Glutamatergic neuron (in vitro differentiated cells): ENCODE data around the gene MCCD1. TPM values are rescaled to one million over a fixed set of nuclear protein-coding genes. Genes with fewer than 3 reads are reported as not detected.

Source experiments
- DNase-seq: peaks from one replicate; pipeline ENCODE4 v3.0.0; 2022
- H3K27ac Mint-ChIP-seq: one replicate; pipeline ENCODE4 v1.8.0; 2020; ENCODE audit warnings: mild to moderate bottlenecking, mixed read lengths, inconsistent platforms; ENCODE audit not compliant: unreplicated experiment
- H3K27me3 Mint-ChIP-seq: one replicate; pipeline ENCODE4 v1.8.0; 2020; ENCODE audit warnings: mild to moderate bottlenecking, moderate library complexity, mixed read lengths, inconsistent platforms; ENCODE audit not compliant: unreplicated experiment
- H3K36me3 Mint-ChIP-seq: one replicate; pipeline ENCODE4 v1.8.0; 2020; ENCODE audit warnings: mild to moderate bottlenecking, mixed read lengths, inconsistent platforms; ENCODE audit not compliant: unreplicated experiment
- H3K4me1 Mint-ChIP-seq: one replicate; pipeline ENCODE4 v1.8.0; 2020; ENCODE audit warnings: mild to moderate bottlenecking, low read depth, mixed read lengths, inconsistent platforms; ENCODE audit not compliant: unreplicated experiment
- H3K4me3 Mint-ChIP-seq: one replicate; pipeline ENCODE4 v1.8.0; 2020; ENCODE audit warnings: mild to moderate bottlenecking, mixed read lengths, inconsistent platforms; ENCODE audit not compliant: unreplicated experiment
- H3K9me3 Mint-ChIP-seq: one replicate; pipeline ENCODE4 v1.8.0; 2020; ENCODE audit warnings: mild to moderate bottlenecking, moderate library complexity, mixed read lengths, inconsistent platforms; ENCODE audit not compliant: unreplicated experiment
- total RNA-seq: library from RNA; stranded (reverse); fragmentation: NEBNext Ultra II Directional; extraction: Animal tissue kit (Norgen Biotek cat#: 25700); gene quantifications from one replicate; pipeline ENCODE4 v1.2.1, GENCODE V29; 2021; ENCODE audit not compliant: unreplicated experiment
- TF ChIP-seq, protein P1 (sequence below): fragments of 200-600 bp; sonication (generic); IDR thresholded peaks from one replicate; pipeline ENCODE4 v1.5.0; 2021; ENCODE audit not compliant: partially characterized antibody, unreplicated experiment

MCCD1 gene
- total RNA-seq, 1 donor from 2014 or later: not detected

GRCh38 chr6:31541059-31541657 is 12.4 kb downstream of the MCCD1 start:
- Mint-ChIP-seq H3K4me3 (peak overlapping the region; percentile 100), H3K36me3 (peaks cover 20% of the 10 kb centered on the region), H3K27me3 (peaks cover 13% of the 10 kb centered on the region), H3K27ac (peak overlapping the region; percentile 100), H3K9me3 (peaks cover 22% of the 10 kb centered on the region), H3K4me1 (peaks cover 40% of the 10 kb centered on the region)
- TF ChIP-seq, protein P1, sequence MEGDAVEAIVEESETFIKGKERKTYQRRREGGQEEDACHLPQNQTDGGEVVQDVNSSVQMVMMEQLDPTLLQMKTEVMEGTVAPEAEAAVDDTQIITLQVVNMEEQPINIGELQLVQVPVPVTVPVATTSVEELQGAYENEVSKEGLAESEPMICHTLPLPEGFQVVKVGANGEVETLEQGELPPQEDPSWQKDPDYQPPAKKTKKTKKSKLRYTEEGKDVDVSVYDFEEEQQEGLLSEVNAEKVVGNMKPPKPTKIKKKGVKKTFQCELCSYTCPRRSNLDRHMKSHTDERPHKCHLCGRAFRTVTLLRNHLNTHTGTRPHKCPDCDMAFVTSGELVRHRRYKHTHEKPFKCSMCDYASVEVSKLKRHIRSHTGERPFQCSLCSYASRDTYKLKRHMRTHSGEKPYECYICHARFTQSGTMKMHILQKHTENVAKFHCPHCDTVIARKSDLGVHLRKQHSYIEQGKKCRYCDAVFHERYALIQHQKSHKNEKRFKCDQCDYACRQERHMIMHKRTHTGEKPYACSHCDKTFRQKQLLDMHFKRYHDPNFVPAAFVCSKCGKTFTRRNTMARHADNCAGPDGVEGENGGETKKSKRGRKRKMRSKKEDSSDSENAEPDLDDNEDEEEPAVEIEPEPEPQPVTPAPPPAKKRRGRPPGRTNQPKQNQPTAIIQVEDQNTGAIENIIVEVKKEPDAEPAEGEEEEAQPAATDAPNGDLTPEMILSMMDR: no peak
- peak; percentile 28 for DNase-seq

DNA sequence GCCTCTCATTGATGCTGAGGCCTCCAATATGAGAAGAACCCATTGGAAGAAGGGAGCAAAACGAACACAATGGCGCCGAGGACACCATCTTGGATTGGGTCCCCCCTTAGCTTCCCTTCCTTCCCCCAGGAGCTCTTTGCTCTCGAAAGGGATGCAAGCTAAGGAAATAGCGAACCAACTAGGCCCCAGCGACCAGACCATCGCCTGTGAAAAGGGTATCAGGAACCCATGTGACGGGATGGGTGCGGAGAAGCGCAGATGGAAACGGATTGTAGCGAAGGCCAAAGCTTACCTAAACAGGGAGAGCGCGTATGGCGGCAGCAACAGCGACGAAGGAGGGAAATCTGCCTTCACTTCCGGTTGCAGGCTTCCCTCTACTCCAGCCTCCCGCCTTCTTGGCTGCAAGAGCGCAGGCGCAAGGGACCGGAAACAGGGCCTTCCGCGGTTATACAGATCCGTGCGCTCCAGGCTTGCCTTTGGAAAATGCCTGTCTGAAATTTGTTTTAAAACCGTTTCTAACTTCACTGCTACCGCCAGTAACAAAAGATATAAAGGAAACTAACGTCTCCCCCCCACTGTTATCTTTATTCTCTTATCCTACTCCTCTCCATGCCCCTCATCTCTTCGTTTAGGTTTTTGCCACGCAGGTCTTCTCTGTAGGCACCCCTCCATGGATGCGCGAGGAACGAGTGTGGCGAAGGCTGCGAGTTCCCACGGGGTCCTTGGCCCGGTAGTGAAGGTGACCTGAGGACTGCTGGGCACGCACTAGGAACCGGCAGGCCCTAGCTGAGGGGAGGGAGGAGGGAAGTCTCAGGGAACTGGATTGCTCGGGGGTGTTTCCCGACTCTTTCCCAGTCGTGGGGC is 13.1 kb downstream of the MCCD1 start, which contains the start of gene DDX39B:
TSS of gene DDX39B (minus strand) at position 346 of the 864 bp plus-strand sequence. CDS start 1,471 bp downstream, outside the sequence.
- Mint-ChIP-seq H3K27me3 (peaks cover 19% of the 10 kb centered on the region), H3K36me3 (peaks cover 20% of the 10 kb centered on the region), H3K4me1 (peaks cover 40% of the 10 kb centered on the region), H3K9me3 (peaks cover 29% of the 10 kb centered on the region), H3K27ac (peak within 1 kb of the TSS; percentile 100), H3K4me3 (peak within 1 kb of the TSS; percentile 100)
- TF ChIP-seq, protein P1: no peak
- peak; percentile 93 for DNase-seq

DNA sequence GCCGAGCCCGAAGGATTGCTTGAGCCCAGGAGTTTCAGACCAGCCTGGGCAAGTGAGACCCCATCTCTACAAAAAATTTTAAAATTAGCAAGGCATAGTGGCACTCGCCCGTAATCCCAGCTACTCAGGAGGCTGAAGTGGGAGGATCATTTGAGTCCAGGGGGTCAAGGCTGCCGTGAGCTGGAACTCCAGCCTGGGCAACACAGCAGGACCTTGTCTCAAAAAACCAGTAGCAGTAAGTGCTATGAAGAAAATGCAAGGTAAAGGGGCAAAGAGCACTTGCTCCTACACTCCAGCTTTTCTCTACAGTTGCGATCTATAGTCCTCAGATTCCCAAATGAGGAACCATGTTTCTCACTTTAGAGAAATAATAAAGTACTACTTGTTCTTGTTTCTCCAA is 14.9 kb downstream of the MCCD1 start:
- peaks cover 21% of the 10 kb centered on the region for H3K27me3 Mint-ChIP-seq
- peak overlapping the region; percentile 100 for H3K4me3 Mint-ChIP-seq
- TF ChIP-seq, protein P1: no peak
- H3K36me3 Mint-ChIP-seq: peaks cover 17% of the 10 kb centered on the region
- H3K27ac Mint-ChIP-seq: peak overlapping the region; percentile 100
- peaks cover 35% of the 10 kb centered on the region for H3K4me1 Mint-ChIP-seq
- no peak for DNase-seq
- H3K9me3 Mint-ChIP-seq: peaks cover 34% of the 10 kb centered on the region

- peak overlapping the region; percentile 95 for H3K27ac Mint-ChIP-seq
These were observed 15.9 kb downstream of the MCCD1 start for GRCh38 chr6:31544676-31545075.

More at GRCh38 chr6:31544676-31545075, 15.9 kb downstream of the MCCD1 start:
- H3K27me3 Mint-ChIP-seq: peaks cover 18% of the 10 kb centered on the region
- H3K9me3 Mint-ChIP-seq: peaks cover 31% of the 10 kb centered on the region
- TF ChIP-seq, protein P1: no peak
- DNase-seq: no peak
- H3K36me3 Mint-ChIP-seq: peaks cover 8% of the 10 kb centered on the region
- H3K4me3 Mint-ChIP-seq: peak overlapping the region; percentile 93
- peaks cover 24% of the 10 kb centered on the region for H3K4me1 Mint-ChIP-seq
